Measurements from ENCODE around the gene TMEM139. TPM values are rescaled to one million over a fixed set of nuclear protein-coding genes. Genes with fewer than 3 reads are reported as not detected.

The TMEM139 gene
- total RNA-seq, 1 experiment from 2014 or later = 19.1 TPM

GRCh38 chr7:143281529-143281928 is 3.2 kb upstream of the TMEM139 start:
- H3K27ac Mint-ChIP-seq (ENCODE audit: unreplicated experiment) = no peak overlapping the region
- no peak for DNase-seq
- no peaks in the 10 kb centered on the region for H3K27me3 Mint-ChIP-seq (ENCODE audit: insufficient read depth, unreplicated experiment)
- H3K4me3 Mint-ChIP-seq (ENCODE audit: unreplicated experiment) = no peak overlapping the region
- ChIA-PET CTCF (no interaction called here), POLR2A (no interaction called here)
- H3K27me3 ChIP-seq (replicated peaks; ENCODE audit: control insufficient read depth, insufficient read depth, low read length) = no peaks in the 10 kb centered on the region
- no peak overlapping the region for H3K4me3 ChIP-seq (ENCODE audit: low read depth, low read length)
- H3K36me3 ChIP-seq (ENCODE audit: control insufficient read depth, insufficient read depth, low read length) = no peaks in the 10 kb centered on the region
- intact Hi-C loops (cut with micrococcal nuclease; ENCODE audit: unreplicated experiment) = no loop called here
- no TSS peak for BruUV-seq (replicated peaks)
- peaks cover 32% of the 10 kb centered on the region for H3K4me1 ChIP-seq
- TF ChIP-seq CTCF (IDR thresholded peaks at IDR 0.05; ENCODE audit: insufficient read depth in 1 of 2, low read depth in 1 of 2, low read length in 1 of 2, severe bottlenecking in 1 of 2, unreplicated experiment in 1 of 2) = no peak
- H3K36me3 Mint-ChIP-seq (ENCODE audit: insufficient read depth, unreplicated experiment) = no peaks in the 10 kb centered on the region
- no peaks in the 10 kb centered on the region for H3K9me3 Mint-ChIP-seq (ENCODE audit: unreplicated experiment)
- H3K4me1 Mint-ChIP-seq (ENCODE audit: low read depth, unreplicated experiment) = peaks cover 37% of the 10 kb centered on the region
- H3K9me3 ChIP-seq = no peaks in the 10 kb centered on the region

GRCh38 chr7:143282124-143282523 is 2.6 kb upstream of the TMEM139 start:
- ChIA-PET CTCF (interaction anchor here (0.6 kb wide), 1 partner anchor 9 kb away, joined by 3 read pairs; no protein-coding TSS in a partner anchor), POLR2A (no interaction called here)
- peaks cover 37% of the 10 kb centered on the region for H3K4me1 Mint-ChIP-seq (ENCODE audit: low read depth, unreplicated experiment)
- intact Hi-C loops (cut with micrococcal nuclease; ENCODE audit: unreplicated experiment) = no loop called here
- no peak overlapping the region for H3K4me3 Mint-ChIP-seq (ENCODE audit: unreplicated experiment)
- Histone ChIP-seq H3K9me3 (no peaks in the 10 kb centered on the region), H3K36me3 (ENCODE audit: control insufficient read depth, insufficient read depth, low read length) (no peaks in the 10 kb centered on the region), H3K4me1 (peaks cover 32% of the 10 kb centered on the region), H3K4me3 (ENCODE audit: low read depth, low read length) (no peak overlapping the region), H3K27me3 (replicated peaks; ENCODE audit: control insufficient read depth, insufficient read depth, low read length) (no peaks in the 10 kb centered on the region)
- no peak for TF ChIP-seq CTCF (IDR thresholded peaks at IDR 0.05; ENCODE audit: insufficient read depth in 1 of 2, low read depth in 1 of 2, low read length in 1 of 2, severe bottlenecking in 1 of 2, unreplicated experiment in 1 of 2)
- H3K9me3 Mint-ChIP-seq (ENCODE audit: unreplicated experiment) = no peaks in the 10 kb centered on the region
- BruUV-seq (replicated peaks) = no TSS peak
- H3K36me3 Mint-ChIP-seq (ENCODE audit: insufficient read depth, unreplicated experiment) = no peaks in the 10 kb centered on the region
- H3K27me3 Mint-ChIP-seq (ENCODE audit: insufficient read depth, unreplicated experiment) = no peaks in the 10 kb centered on the region
- no peak overlapping the region for H3K27ac Mint-ChIP-seq (ENCODE audit: unreplicated experiment)
- no peak for DNase-seq

- BruUV-seq (replicated peaks) = no TSS peak
- ChIA-PET CTCF (interaction anchor here (0.9 to 1.3 kb wide), 2 partner anchors 16 to 20 kb away, joined by 3 to 4 read pairs; partner anchors contain the start of gene GSTK1), POLR2A (no interaction called here)
- Mint-ChIP-seq H3K27me3 (ENCODE audit: insufficient read depth, unreplicated experiment) (no peaks in the 10 kb centered on the region), H3K9me3 (ENCODE audit: unreplicated experiment) (no peaks in the 10 kb centered on the region), H3K36me3 (ENCODE audit: insufficient read depth, unreplicated experiment) (peaks cover 10% of the 10 kb centered on the region), H3K27ac (ENCODE audit: unreplicated experiment) (peak overlapping the region; percentile 85), H3K4me1 (ENCODE audit: low read depth, unreplicated experiment) (peaks cover 44% of the 10 kb centered on the region), H3K4me3 (ENCODE audit: unreplicated experiment) (no peak overlapping the region)
- intact Hi-C loops (cut with micrococcal nuclease; ENCODE audit: unreplicated experiment) = no loop called here
- H3K4me3 ChIP-seq (ENCODE audit: low read depth, low read length) = no peak overlapping the region
- H3K27me3 ChIP-seq (replicated peaks; ENCODE audit: control insufficient read depth, insufficient read depth, low read length) = no peaks in the 10 kb centered on the region
- no peak for TF ChIP-seq CTCF (IDR thresholded peaks at IDR 0.05; ENCODE audit: insufficient read depth in 1 of 2, low read depth in 1 of 2, low read length in 1 of 2, severe bottlenecking in 1 of 2, unreplicated experiment in 1 of 2)
- H3K36me3 ChIP-seq (ENCODE audit: control insufficient read depth, insufficient read depth, low read length) = no peaks in the 10 kb centered on the region
- peaks cover 40% of the 10 kb centered on the region for H3K4me1 ChIP-seq
- H3K9me3 ChIP-seq = no peaks in the 10 kb centered on the region
- no peak for DNase-seq
These were observed 1.4 kb upstream of the TMEM139 start for GRCh38 chr7:143283381-143283780.
